ENCODE results near the gene SH3BGRL3. TPM values are rescaled to one million over a fixed set of nuclear protein-coding genes. Genes with fewer than 3 reads are reported as not detected.

SH3BGRL3 gene
- total RNA-seq, 2 experiments from 2014 or later, result 662 to 665 TPM

GRCh38 chr1:26263212-26263611, 16.7 kb upstream of the SH3BGRL3 start:
- no peaks in the 10 kb centered on the region for H3K27me3 Mint-ChIP-seq
- H3K36me3 Mint-ChIP-seq (ENCODE audit: low read depth), result peaks cover 73% of the 10 kb centered on the region
- H3K27ac Mint-ChIP-seq, result no peak overlapping the region
- no peaks in the 10 kb centered on the region for H3K4me1 Mint-ChIP-seq
- no peak overlapping the region for H3K4me3 Mint-ChIP-seq
- CTCF ChIA-PET, result interaction anchor here (0.5 to 2.2 kb wide), 3 partner anchors 12 to 154 kb away, joined by 3 to 6 read pairs (median 5); no protein-coding TSS in a partner anchor
- no peaks in the 10 kb centered on the region for H3K9me3 Mint-ChIP-seq
- POLR2A ChIA-PET, result interaction anchor here (0.7 to 1.5 kb wide), 2 partner anchors 11 to 160 kb away, joined by 3 to 4 read pairs; no protein-coding TSS in a partner anchor
- no peak for DNase-seq

- Mint-ChIP-seq H3K27me3 (no peaks in the 10 kb centered on the region), H3K9me3 (peaks cover 10% of the 10 kb centered on the region), H3K27ac (no peak overlapping the region), H3K4me3 (no peak overlapping the region), H3K36me3 (ENCODE audit: low read depth) (peaks cover 76% of the 10 kb centered on the region), H3K4me1 (no peaks in the 10 kb centered on the region)
- CTCF ChIA-PET, result interaction anchor here (0.6 to 3.0 kb wide), 6 partner anchors 10 to 218 kb away, joined by 3 to 12 read pairs (median 5); partner anchors contain the start of gene CEP85
- DNase-seq, result no peak
- POLR2A ChIA-PET, result interaction anchor here (1.1 kb wide), 1 partner anchor 20 kb away, joined by 3 read pairs; no protein-coding TSS in a partner anchor
Observed at GRCh38 chr1:26265405-26265804, 14.5 kb upstream of the SH3BGRL3 start.

- DNase-seq, result no peak
- ChIA-PET CTCF (interaction anchor here (1.0 kb wide), 1 partner anchor 149 kb away, joined by 3 read pairs; no protein-coding TSS in a partner anchor), POLR2A (interaction anchor here (0.7 kb wide), 2 partner anchors 13 to 106 kb away, joined by 3 read pairs; no protein-coding TSS in a partner anchor)
- H3K27ac Mint-ChIP-seq, result no peak overlapping the region
- H3K4me1 Mint-ChIP-seq, result no peaks in the 10 kb centered on the region
- peaks cover 10% of the 10 kb centered on the region for H3K9me3 Mint-ChIP-seq
- peaks cover 84% of the 10 kb centered on the region for H3K36me3 Mint-ChIP-seq (ENCODE audit: low read depth)
- no peaks in the 10 kb centered on the region for H3K27me3 Mint-ChIP-seq
- no peak overlapping the region for H3K4me3 Mint-ChIP-seq
Observed at GRCh38 chr1:26268290-26269197, 11.3 kb upstream of the SH3BGRL3 start.

- peaks cover 10% of the 10 kb centered on the region for H3K9me3 Mint-ChIP-seq
- no peak overlapping the region for H3K4me3 Mint-ChIP-seq
- no peak overlapping the region for H3K27ac Mint-ChIP-seq
- DNase-seq, result no peak
- H3K36me3 Mint-ChIP-seq (ENCODE audit: low read depth), result peaks cover 80% of the 10 kb centered on the region
- ChIA-PET POLR2A (no interaction called here), CTCF (interaction anchor here (1.0 to 1.6 kb wide), 3 partner anchors 19 to 148 kb away, joined by 3 to 4 read pairs (median 4); partner anchors contain the start of gene CEP85)
- H3K27me3 Mint-ChIP-seq, result no peaks in the 10 kb centered on the region
- peaks cover 2% of the 10 kb centered on the region for H3K4me1 Mint-ChIP-seq
Observed at GRCh38 chr1:26269198-26269550, 10.7 kb upstream of the SH3BGRL3 start.

- H3K4me1 Mint-ChIP-seq, result peaks cover 54% of the 10 kb centered on the region
Observed at GRCh38 chr1:26274801-26275425, 5.0 kb upstream of the SH3BGRL3 start.

GRCh38 chr1:26275580-26276431, 4.1 kb upstream of the SH3BGRL3 start:
- Mint-ChIP-seq H3K27ac (peak overlapping the region; percentile 96), H3K4me3 (peak overlapping the region; percentile 52), H3K9me3 (no peaks in the 10 kb centered on the region), H3K27me3 (no peaks in the 10 kb centered on the region), H3K4me1 (peaks cover 57% of the 10 kb centered on the region), H3K36me3 (ENCODE audit: low read depth) (peaks cover 75% of the 10 kb centered on the region)
- DNase-seq, result peak; percentile 82
- POLR2A ChIA-PET, result interaction anchor here (1.0 to 19.9 kb wide), 10 partner anchors 11 to 512 kb away, joined by 3 to 1302 read pairs (median 8); partner anchors contain the start of genes CD52, CEP85, HMGN2 and PIGV
- CTCF ChIA-PET, result interaction anchor here (0.6 to 17.9 kb wide), 26 partner anchors 9 to 1698 kb away, joined by 3 to 883 read pairs (median 5); partner anchors contain the start of genes CD52, CEP85, UBXN11 and ZNF593

More at GRCh38 chr1:26274801-26275425, 5.0 kb upstream of the SH3BGRL3 start:
- H3K27ac Mint-ChIP-seq, result peak overlapping the region; percentile 96
- ChIA-PET CTCF (interaction anchor here (0.6 to 17.9 kb wide), 20 partner anchors 8 to 1697 kb away, joined by 3 to 883 read pairs (median 8); partner anchors contain the start of genes CD52, CEP85, UBXN11 and ZNF593), POLR2A (interaction anchor here (1.0 to 19.9 kb wide), 11 partner anchors 12 to 513 kb away, joined by 3 to 1302 read pairs (median 6); partner anchors contain the start of genes CD52, CEP85, HMGN2 and PIGV)
- H3K36me3 Mint-ChIP-seq (ENCODE audit: low read depth), result peaks cover 77% of the 10 kb centered on the region
- H3K27me3 Mint-ChIP-seq, result no peaks in the 10 kb centered on the region
- H3K9me3 Mint-ChIP-seq, result no peaks in the 10 kb centered on the region
- DNase-seq, result no peak
- H3K4me3 Mint-ChIP-seq, result no peak overlapping the region

GRCh38 chr1:26276432-26276838, 3.5 kb upstream of the SH3BGRL3 start:
- POLR2A ChIA-PET, result interaction anchor here (0.7 to 19.9 kb wide), 10 partner anchors 11 to 196 kb away, joined by 3 to 1302 read pairs (median 9); partner anchors contain the start of genes CD52, DHDDS, HMGN2 and UBXN11
- H3K4me1 Mint-ChIP-seq, result peaks cover 63% of the 10 kb centered on the region
- no peaks in the 10 kb centered on the region for H3K27me3 Mint-ChIP-seq
- H3K4me3 Mint-ChIP-seq, result peak overlapping the region; percentile 34
- DNase-seq, result no peak
- CTCF ChIA-PET, result interaction anchor here (0.6 to 17.9 kb wide), 22 partner anchors 10 to 443 kb away, joined by 3 to 883 read pairs (median 7); partner anchors contain the start of genes CD52, CEP85, UBXN11 and ZNF593
- peaks cover 76% of the 10 kb centered on the region for H3K36me3 Mint-ChIP-seq (ENCODE audit: low read depth)
- H3K9me3 Mint-ChIP-seq, result no peaks in the 10 kb centered on the region
- H3K27ac Mint-ChIP-seq, result peak overlapping the region; percentile 96

- no peak for DNase-seq
- no peak overlapping the region for H3K4me3 Mint-ChIP-seq
- POLR2A ChIA-PET, result interaction anchor here (0.7 to 19.9 kb wide), 9 partner anchors 10 to 194 kb away, joined by 3 to 1302 read pairs (median 10); partner anchors contain the start of genes CD52, DHDDS, UBXN11 and ZNF593
- no peaks in the 10 kb centered on the region for H3K27me3 Mint-ChIP-seq
- H3K27ac Mint-ChIP-seq, result peak overlapping the region; percentile 96
- peaks cover 70% of the 10 kb centered on the region for H3K4me1 Mint-ChIP-seq
- peaks cover 78% of the 10 kb centered on the region for H3K36me3 Mint-ChIP-seq (ENCODE audit: low read depth)
- H3K9me3 Mint-ChIP-seq, result no peaks in the 10 kb centered on the region
- CTCF ChIA-PET, result interaction anchor here (0.8 to 17.9 kb wide), 11 partner anchors 10 to 139 kb away, joined by 3 to 883 read pairs (median 13); partner anchors contain the start of genes CD52, CEP85, UBXN11 and ZNF593
Observed at GRCh38 chr1:26277261-26277661, 2.6 kb upstream of the SH3BGRL3 start.

GRCh38 chr1:26277719-26278118, 2.2 kb upstream of the SH3BGRL3 start:
- no peak for DNase-seq
- Mint-ChIP-seq H3K4me1 (peaks cover 74% of the 10 kb centered on the region), H3K9me3 (no peaks in the 10 kb centered on the region), H3K27ac (peak overlapping the region; percentile 84), H3K27me3 (no peaks in the 10 kb centered on the region), H3K4me3 (no peak overlapping the region), H3K36me3 (ENCODE audit: low read depth) (peaks cover 80% of the 10 kb centered on the region)
- POLR2A ChIA-PET, result interaction anchor here (1.0 to 19.9 kb wide), 8 partner anchors 10 to 194 kb away, joined by 3 to 1302 read pairs (median 19); partner anchors contain the start of genes CD52, CEP85, DHDDS and UBXN11
- CTCF ChIA-PET, result interaction anchor here (1.1 to 17.9 kb wide), 9 partner anchors 10 to 139 kb away, joined by 3 to 883 read pairs (median 13); partner anchors contain the start of genes CD52, CEP85, UBXN11 and ZNF593

GRCh38 chr1:26278303-26278702, 1.6 kb upstream of the SH3BGRL3 start:
- no peak for DNase-seq
- Mint-ChIP-seq H3K4me3 (peak overlapping the region; percentile 28), H3K27ac (peak overlapping the region; percentile 84), H3K4me1 (peaks cover 80% of the 10 kb centered on the region), H3K27me3 (no peaks in the 10 kb centered on the region), H3K9me3 (no peaks in the 10 kb centered on the region), H3K36me3 (ENCODE audit: low read depth) (peaks cover 80% of the 10 kb centered on the region)
- CTCF ChIA-PET, result interaction anchor here (1.1 to 17.9 kb wide), 7 partner anchors 9 to 139 kb away, joined by 3 to 883 read pairs (median 19); partner anchors contain the start of genes CD52, CEP85 and UBXN11
- POLR2A ChIA-PET, result interaction anchor here (1.2 to 19.9 kb wide), 7 partner anchors 9 to 193 kb away, joined by 3 to 1302 read pairs (median 26); partner anchors contain the start of genes CD52, CEP85, DHDDS and UBXN11

Data from activated CD4-positive, alpha-beta memory T cell treated with anti-CD3 and anti-CD28 coated beads, Interleukin-2, amount 10 ng/mL, durations not matched to agents 7 days and 5 days (primary cell).